ENCODE measurements around the gene PCDHAC2.

DNA sequence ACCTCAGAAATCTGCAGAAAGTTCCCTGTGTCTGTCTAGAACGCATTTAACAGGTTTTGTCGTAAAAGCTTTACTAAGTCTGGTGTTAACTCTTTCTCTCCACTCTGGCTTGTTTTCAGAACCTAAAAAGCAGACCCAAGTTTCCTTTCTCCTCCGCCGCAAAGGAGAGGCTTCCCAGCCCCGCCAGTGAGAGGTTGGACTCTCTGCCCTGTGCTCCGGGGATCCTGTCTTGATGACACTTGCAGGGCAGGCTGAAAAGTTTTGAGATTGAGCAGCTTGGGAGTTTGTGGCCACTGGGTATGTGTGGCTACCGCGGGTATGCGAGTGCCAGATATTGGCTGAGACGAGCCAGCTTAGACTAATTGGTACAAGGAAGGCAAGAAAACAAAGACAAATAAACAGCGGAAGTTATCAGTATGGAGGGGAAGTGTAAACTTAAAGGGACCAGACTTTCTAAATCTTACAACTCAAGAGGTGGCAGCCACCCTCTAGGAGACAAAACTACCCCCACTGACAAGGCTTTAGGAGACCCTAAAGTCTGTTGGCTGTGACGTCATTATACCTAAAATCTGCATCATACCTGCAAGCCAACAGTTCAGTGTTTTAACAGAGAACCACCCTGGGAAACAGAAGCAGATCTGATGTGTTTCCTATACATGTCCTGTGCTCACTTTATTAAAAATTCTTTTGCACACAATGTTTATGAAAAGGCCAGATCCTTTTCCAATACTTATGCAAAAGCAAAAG, 43.9 kb downstream of the PCDHAC2 start:
- TF ChIP-seq POLR2AphosphoS5 (IDR thresholded peaks at IDR 0.05; ENCODE audit: borderline replicate concordance, low read depth, low read length) (no peak), EZH2 (IDR thresholded peaks at IDR 0.05) (no peak), FOXP2 (optimal IDR thresholded peaks at IDR 0.05; ENCODE audit: control extremely low read depth, extremely low read length, insufficient read depth) (no peak)
